Mesothelial cell of epicardium (in vitro differentiated cells): ENCODE results near the gene FOXA3. TPM values are rescaled to one million over a fixed set of nuclear protein-coding genes. Genes with fewer than 3 reads are reported as not detected.

Experiments used
- DNase-seq, 2 experiments: peaks; one replicate each; pipeline ENCODE4 v3.0.0; 2021; ENCODE audit warnings: low spot score in 2 of 2; ENCODE audit not compliant: unreplicated experiment in 2 of 2
- H3K27ac Mint-ChIP-seq: 2 replicates; pipeline ENCODE4 v1.8.0; 2021; ENCODE audit warnings: mixed read lengths
- H3K27me3 Mint-ChIP-seq: 2 replicates; pipeline ENCODE4 v1.8.0; 2021; ENCODE audit warnings: low read depth, mixed read lengths
- H3K36me3 Mint-ChIP-seq: 2 replicates; pipeline ENCODE4 v1.8.0; 2021; ENCODE audit warnings: mixed read lengths
- H3K4me1 Mint-ChIP-seq: 2 replicates; pipeline ENCODE4 v1.8.0; 2021; ENCODE audit warnings: mixed read lengths
- H3K4me3 Mint-ChIP-seq: 2 replicates; pipeline ENCODE4 v1.8.0; 2021; ENCODE audit warnings: mild to moderate bottlenecking, moderate library complexity, mixed read lengths
- H3K9me3 Mint-ChIP-seq: 2 replicates; pipeline ENCODE4 v1.8.0; 2021; ENCODE audit warnings: mixed read lengths
- CTCF ChIP-seq: fragments of 200-600 bp; sonication (generic); IDR thresholded peaks from one replicate; pipeline ENCODE4 v1.5.0; 2021; ENCODE audit warnings: antibody characterized with exemption; ENCODE audit not compliant: unreplicated experiment
- total RNA-seq: library from RNA; stranded (reverse); gene quantifications from 3 replicates; pipeline ENCODE4 v1.2.1, GENCODE V29; 2021

Gene FOXA3
- total RNA-seq, 1 donor from 2014 or later: not detected

- H3K36me3 Mint-ChIP-seq: no peaks in the 10 kb centered on the region
- no peak overlapping the region for H3K4me3 Mint-ChIP-seq
- H3K4me1 Mint-ChIP-seq: no peaks in the 10 kb centered on the region
- H3K9me3 Mint-ChIP-seq: no peaks in the 10 kb centered on the region
- peaks cover 4% of the 10 kb centered on the region for H3K27me3 Mint-ChIP-seq
- no peak for TF ChIP-seq CTCF
- H3K27ac Mint-ChIP-seq: no peak overlapping the region
- DNase-seq: no peak
These were observed 42.1 kb downstream of the FOXA3 start for GRCh38 chr19:45906221-45906620.

GRCh38 chr19:45908956-45909355 is 44.8 kb downstream of the FOXA3 start:
- Mint-ChIP-seq H3K4me1 (no peaks in the 10 kb centered on the region), H3K9me3 (no peaks in the 10 kb centered on the region), H3K27me3 (peaks cover 13% of the 10 kb centered on the region), H3K4me3 (no peak overlapping the region), H3K27ac (no peak overlapping the region), H3K36me3 (no peaks in the 10 kb centered on the region)
- TF ChIP-seq CTCF: no peak
- no peak for DNase-seq

- no peak for DNase-seq
- no peaks in the 10 kb centered on the region for H3K4me1 Mint-ChIP-seq
These were observed 47.2 kb downstream of the FOXA3 start for GRCh38 chr19:45911291-45911690.

GRCh38 chr19:45913874-45914830 is 50.0 kb downstream of the FOXA3 start, which contains the start of gene NANOS2:
Gene NANOS2 (minus strand): TSS chr19:45914778. CDS start chr19:45914693, 85 bp downstream.
- Mint-ChIP-seq H3K9me3 (no peaks in the 10 kb centered on the region), H3K36me3 (no peaks in the 10 kb centered on the region), H3K4me1 (no peaks in the 10 kb centered on the region), H3K27ac (no peak within 1 kb of the TSS), H3K27me3 (peaks cover 25% of the 10 kb centered on the region), H3K4me3 (no peak within 1 kb of the TSS)
- TF ChIP-seq CTCF: no peak
- no peak for DNase-seq

More at GRCh38 chr19:45911291-45911690, 47.2 kb downstream of the FOXA3 start:
- Mint-ChIP-seq H3K36me3 (no peaks in the 10 kb centered on the region), H3K4me3 (no peak overlapping the region), H3K27ac (no peak overlapping the region), H3K9me3 (no peaks in the 10 kb centered on the region), H3K27me3 (peaks cover 16% of the 10 kb centered on the region)
- no peak for TF ChIP-seq CTCF

- Mint-ChIP-seq H3K4me3 (no peak overlapping the region), H3K9me3 (no peaks in the 10 kb centered on the region), H3K4me1 (no peaks in the 10 kb centered on the region), H3K27ac (no peak overlapping the region), H3K27me3 (peaks cover 28% of the 10 kb centered on the region), H3K36me3 (no peaks in the 10 kb centered on the region)
- no peak for TF ChIP-seq CTCF
- no peak for DNase-seq
These were observed 53.4 kb downstream of the FOXA3 start for GRCh38 chr19:45917421-45918091.
